Testis (tissue), 2 donors: Measurements from ENCODE around the gene SLC35F2.

Source experiments
- CTCF ChIP-seq, 3 experiments: fragments of 450-650 bp in 2 of 3; fragments of 200-600 bp in 1 of 3; sonication (generic) in 1 of 3; IDR thresholded peaks; one replicate each; pipeline ENCODE4 v1.5.1; 2016 to 2019; ENCODE audit warnings: antibody characterized with exemption in 3 of 3, mild to moderate bottlenecking in 2 of 3, moderate library complexity in 1 of 3
- POLR2A ChIP-seq: fragments of 450-650 bp; IDR thresholded peaks from one replicate; pipeline ENCODE4 v1.6.1; 2017; ENCODE audit warnings: antibody characterized with exemption, mild to moderate bottlenecking, moderate library complexity

- TF ChIP-seq CTCF (IDR thresholded peaks at IDR 0.05), result no peak
- no peak for TF ChIP-seq POLR2A
These were observed 56.9 kb downstream of the SLC35F2 start for GRCh38 chr11:107801641-107802040.
